ENCODE data around the gene CRNN.

Gene CRNN

DNA sequence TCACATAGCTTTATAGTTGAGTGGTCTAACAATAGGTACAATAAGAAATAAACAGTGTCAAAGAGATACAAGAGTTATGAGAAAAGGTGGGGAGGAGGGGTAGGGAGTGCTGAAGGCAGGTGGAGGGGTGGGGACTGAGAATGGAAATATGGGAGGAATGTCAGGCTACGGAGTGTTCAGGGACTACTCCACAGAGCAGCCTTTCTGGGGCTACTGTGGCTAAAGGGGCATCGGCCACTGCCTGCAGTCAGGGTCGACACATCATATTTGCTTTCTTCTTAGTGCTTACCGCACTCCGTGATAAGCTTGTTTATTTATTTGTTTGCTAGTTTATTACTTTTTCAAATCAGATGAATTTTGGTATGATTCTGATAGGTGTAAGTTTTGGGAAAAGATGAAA, 34.4 kb upstream of the CRNN start:
- WGBS (ENCODE audit: insufficient coverage, insufficient read length), result no CpG with 5 or more reads among the region's 5 CpGs
- H3K4me1 ChIP-seq (ENCODE audit: control insufficient read depth, insufficient read depth, low read length), result no peaks in the 10 kb centered on the region
- H3K9me3 ChIP-seq (ENCODE audit: control insufficient read depth, insufficient read depth, low read length), result peaks cover 6% of the 10 kb centered on the region

DNA sequence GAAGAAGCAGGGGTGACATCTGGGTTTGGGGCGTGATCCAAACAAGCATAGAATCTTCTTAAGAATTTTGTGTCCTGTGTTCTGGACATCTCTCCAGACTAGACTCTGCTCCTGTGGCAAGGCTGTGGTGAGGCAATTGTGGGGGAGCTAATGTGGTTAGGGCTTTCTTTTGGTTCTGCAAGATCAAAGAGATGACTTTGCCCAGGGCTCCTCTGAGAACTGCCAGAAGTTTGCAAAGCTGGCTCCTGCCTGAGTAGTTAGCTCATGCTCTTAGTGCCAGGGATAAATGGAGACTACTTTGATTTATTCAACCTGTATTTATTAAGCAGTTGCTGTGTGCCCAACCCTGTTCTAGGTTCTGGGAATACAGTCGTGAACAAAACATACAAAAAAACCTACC, 34.0 kb upstream of the CRNN start:
- Histone ChIP-seq H3K9me3 (ENCODE audit: control insufficient read depth, insufficient read depth, low read length) (peaks cover 6% of the 10 kb centered on the region), H3K27ac (ENCODE audit: low read length) (no peak overlapping the region), H3K4me3 (ENCODE audit: low read length) (no peak overlapping the region), H3K27me3 (ENCODE audit: control insufficient read depth, insufficient read depth, low read length) (no peaks in the 10 kb centered on the region), H3K36me3 (ENCODE audit: control insufficient read depth, insufficient read depth, low read length) (no peaks in the 10 kb centered on the region), H3K4me1 (ENCODE audit: control insufficient read depth, insufficient read depth, low read length) (no peaks in the 10 kb centered on the region)
- WGBS (ENCODE audit: insufficient coverage, insufficient read length), result no CpG with 5 or more reads among the region's 2 CpGs
- DNase-seq (ENCODE audit: low read depth, low spot score), result no peak

More for the DNA sequence above, 34.4 kb upstream of the CRNN start:
- Histone ChIP-seq H3K4me3 (ENCODE audit: low read length) (no peak overlapping the region), H3K27ac (ENCODE audit: low read length) (no peak overlapping the region), H3K36me3 (ENCODE audit: control insufficient read depth, insufficient read depth, low read length) (no peaks in the 10 kb centered on the region), H3K27me3 (ENCODE audit: control insufficient read depth, insufficient read depth, low read length) (no peaks in the 10 kb centered on the region)
- no peak for DNase-seq (ENCODE audit: low read depth, low spot score)

GRCh38 chr1:152447484-152447883, 33.4 kb upstream of the CRNN start:
- Histone ChIP-seq H3K4me1 (ENCODE audit: control insufficient read depth, insufficient read depth, low read length) (no peaks in the 10 kb centered on the region), H3K27me3 (ENCODE audit: control insufficient read depth, insufficient read depth, low read length) (no peaks in the 10 kb centered on the region), H3K4me3 (ENCODE audit: low read length) (no peak overlapping the region), H3K36me3 (ENCODE audit: control insufficient read depth, insufficient read depth, low read length) (no peaks in the 10 kb centered on the region), H3K9me3 (ENCODE audit: control insufficient read depth, insufficient read depth, low read length) (peaks cover 7% of the 10 kb centered on the region), H3K27ac (ENCODE audit: low read length) (no peak overlapping the region)
- no CpG with 5 or more reads among the region's 4 CpGs for WGBS (ENCODE audit: insufficient coverage, insufficient read length)
- no peak for DNase-seq (ENCODE audit: low read depth, low spot score)

GRCh38 chr1:152444045-152444444, 30.0 kb upstream of the CRNN start:
- no CpG with 5 or more reads among the region's 4 CpGs for WGBS (ENCODE audit: insufficient coverage, insufficient read length)
- Histone ChIP-seq H3K4me3 (ENCODE audit: low read length) (no peak overlapping the region), H3K36me3 (ENCODE audit: control insufficient read depth, insufficient read depth, low read length) (no peaks in the 10 kb centered on the region), H3K9me3 (ENCODE audit: control insufficient read depth, insufficient read depth, low read length) (peaks cover 5% of the 10 kb centered on the region), H3K4me1 (ENCODE audit: control insufficient read depth, insufficient read depth, low read length) (no peaks in the 10 kb centered on the region), H3K27ac (ENCODE audit: low read length) (no peak overlapping the region), H3K27me3 (ENCODE audit: control insufficient read depth, insufficient read depth, low read length) (no peaks in the 10 kb centered on the region)
- no peak for DNase-seq (ENCODE audit: low read depth, low spot score)

DNA sequence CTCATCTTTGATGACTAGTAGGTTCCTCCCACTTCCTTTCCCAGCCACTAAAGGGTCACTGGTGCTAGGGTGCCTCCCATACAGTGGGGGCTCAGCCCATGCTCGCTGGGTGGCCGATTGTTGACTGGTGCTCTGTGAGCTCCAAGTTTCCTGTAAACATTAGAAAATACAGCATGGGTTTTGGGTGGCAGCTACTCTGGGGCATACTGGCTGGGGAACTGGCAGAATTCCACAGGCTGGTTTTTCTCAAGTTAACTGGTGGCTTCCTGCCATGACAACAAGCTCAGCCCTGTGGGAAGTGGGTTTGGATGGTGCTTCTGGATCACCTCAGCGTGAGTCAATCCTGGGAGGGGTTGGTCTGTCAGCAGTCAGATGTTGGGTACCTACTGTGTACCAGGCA, 28.7 kb upstream of the CRNN start:
- no peak for DNase-seq (ENCODE audit: low read depth, low spot score)
- Histone ChIP-seq H3K9me3 (ENCODE audit: control insufficient read depth, insufficient read depth, low read length) (peaks cover 10% of the 10 kb centered on the region), H3K4me3 (ENCODE audit: low read length) (no peak overlapping the region), H3K36me3 (ENCODE audit: control insufficient read depth, insufficient read depth, low read length) (no peaks in the 10 kb centered on the region), H3K27ac (ENCODE audit: low read length) (no peak overlapping the region), H3K4me1 (ENCODE audit: control insufficient read depth, insufficient read depth, low read length) (no peaks in the 10 kb centered on the region), H3K27me3 (ENCODE audit: control insufficient read depth, insufficient read depth, low read length) (no peaks in the 10 kb centered on the region)
- no CpG with 5 or more reads among the region's 3 CpGs for WGBS (ENCODE audit: insufficient coverage, insufficient read length)

- no peak overlapping the region for H3K4me3 ChIP-seq (ENCODE audit: low read length)
- no peak overlapping the region for H3K27ac ChIP-seq (ENCODE audit: low read length)
- no peak for DNase-seq (ENCODE audit: low read depth, low spot score)
- no CpG with 5 or more reads among the region's 8 CpGs for WGBS (ENCODE audit: insufficient coverage, insufficient read length)
- no peaks in the 10 kb centered on the region for H3K4me1 ChIP-seq (ENCODE audit: control insufficient read depth, insufficient read depth, low read length)
- no peaks in the 10 kb centered on the region for H3K27me3 ChIP-seq (ENCODE audit: control insufficient read depth, insufficient read depth, low read length)
- H3K36me3 ChIP-seq (ENCODE audit: control insufficient read depth, insufficient read depth, low read length), result no peaks in the 10 kb centered on the region
- H3K9me3 ChIP-seq (ENCODE audit: control insufficient read depth, insufficient read depth, low read length), result peaks cover 10% of the 10 kb centered on the region
Measured at GRCh38 chr1:152442301-152442700, 28.2 kb upstream of the CRNN start.

- H3K9me3 ChIP-seq (ENCODE audit: control insufficient read depth, insufficient read depth, low read length), result peaks cover 12% of the 10 kb centered on the region
- WGBS (ENCODE audit: insufficient coverage, insufficient read length), result no CpG with 5 or more reads among the region's 2 CpGs
- H3K4me1 ChIP-seq (ENCODE audit: control insufficient read depth, insufficient read depth, low read length), result no peaks in the 10 kb centered on the region
- H3K4me3 ChIP-seq (ENCODE audit: low read length), result no peak overlapping the region
- H3K27me3 ChIP-seq (ENCODE audit: control insufficient read depth, insufficient read depth, low read length), result no peaks in the 10 kb centered on the region
- DNase-seq (ENCODE audit: low read depth, low spot score), result no peak
- H3K27ac ChIP-seq (ENCODE audit: low read length), result no peak overlapping the region
- H3K36me3 ChIP-seq (ENCODE audit: control insufficient read depth, insufficient read depth, low read length), result no peaks in the 10 kb centered on the region
Measured at GRCh38 chr1:152441756-152442155, 27.7 kb upstream of the CRNN start.

- H3K27ac ChIP-seq (ENCODE audit: low read length), result no peak overlapping the region
- H3K36me3 ChIP-seq (ENCODE audit: control insufficient read depth, insufficient read depth, low read length), result no peaks in the 10 kb centered on the region
- no peak overlapping the region for H3K4me3 ChIP-seq (ENCODE audit: low read length)
- H3K9me3 ChIP-seq (ENCODE audit: control insufficient read depth, insufficient read depth, low read length), result peaks cover 13% of the 10 kb centered on the region
- no peaks in the 10 kb centered on the region for H3K27me3 ChIP-seq (ENCODE audit: control insufficient read depth, insufficient read depth, low read length)
- no CpG with 5 or more reads among the region's 17 CpGs for WGBS (ENCODE audit: insufficient coverage, insufficient read length)
- no peaks in the 10 kb centered on the region for H3K4me1 ChIP-seq (ENCODE audit: control insufficient read depth, insufficient read depth, low read length)
- peak; percentile 27 for DNase-seq (ENCODE audit: low read depth, low spot score)
Measured at GRCh38 chr1:152440635-152441471, 26.8 kb upstream of the CRNN start.

- WGBS (ENCODE audit: insufficient coverage, insufficient read length), result no CpG with 5 or more reads among the region's 2 CpGs
- Histone ChIP-seq H3K4me3 (ENCODE audit: low read length) (no peak overlapping the region), H3K4me1 (ENCODE audit: control insufficient read depth, insufficient read depth, low read length) (no peaks in the 10 kb centered on the region), H3K27me3 (ENCODE audit: control insufficient read depth, insufficient read depth, low read length) (no peaks in the 10 kb centered on the region), H3K27ac (ENCODE audit: low read length) (no peak overlapping the region), H3K36me3 (ENCODE audit: control insufficient read depth, insufficient read depth, low read length) (no peaks in the 10 kb centered on the region), H3K9me3 (ENCODE audit: control insufficient read depth, insufficient read depth, low read length) (peaks cover 11% of the 10 kb centered on the region)
- DNase-seq (ENCODE audit: low read depth, low spot score), result no peak
Measured at GRCh38 chr1:152436593-152437496, 22.8 kb upstream of the CRNN start.

DNA sequence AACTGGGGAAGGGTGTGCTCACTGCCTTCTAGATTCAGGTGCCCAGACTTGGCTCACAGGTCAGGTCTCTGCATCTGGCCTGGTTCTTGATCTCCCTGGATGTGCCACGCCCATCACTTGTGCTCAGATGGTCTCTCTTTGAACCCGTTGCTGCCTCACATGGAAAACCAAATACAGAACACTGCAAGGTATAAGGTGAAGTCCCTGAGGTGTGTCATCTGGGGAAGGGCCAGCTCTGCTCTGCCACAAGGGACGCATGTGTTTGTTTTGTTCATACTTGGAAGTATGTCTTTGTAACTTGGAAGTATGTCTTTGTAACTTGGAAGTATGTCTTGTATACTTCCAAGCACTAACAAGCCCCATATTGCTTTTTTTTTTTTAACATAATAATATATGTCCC, 13.4 kb upstream of the CRNN start:
- peaks cover 10% of the 10 kb centered on the region for H3K9me3 ChIP-seq (ENCODE audit: control insufficient read depth, insufficient read depth, low read length)
- no CpG with 5 or more reads among the region's 3 CpGs for WGBS (ENCODE audit: insufficient coverage, insufficient read length)

More for the DNA sequence above, 13.4 kb upstream of the CRNN start:
- no peak overlapping the region for H3K27ac ChIP-seq (ENCODE audit: low read length)
- H3K4me3 ChIP-seq (ENCODE audit: low read length), result no peak overlapping the region
- H3K27me3 ChIP-seq (ENCODE audit: control insufficient read depth, insufficient read depth, low read length), result no peaks in the 10 kb centered on the region
- no peaks in the 10 kb centered on the region for H3K36me3 ChIP-seq (ENCODE audit: control insufficient read depth, insufficient read depth, low read length)
- no peaks in the 10 kb centered on the region; the same call in 1 of the 2 replicates for H3K4me1 ChIP-seq (ENCODE audit: control insufficient read depth, insufficient read depth, low read length)
- DNase-seq (ENCODE audit: low read depth, low spot score), result no peak

Data from iPS DF 6.9 (cell line).